Stimulated activated CD8-positive, alpha-beta memory T cell treated with anti-CD3 and anti-CD28 coated beads, Interleukin-15, amount 100 ng/mL, for 1 hour (primary cell): ENCODE results near the gene SPECC1.
"Not testable (repeated sequence)": the region's sequence is repeated elsewhere in the genome, so short reads cannot be mapped to it uniquely, and the experiment has no call there.

ENCODE experiments used
- DNase-seq: peaks from one replicate; pipeline ENCODE4 v3.0.0-alpha.2; 2020; ENCODE audit warnings: low read depth

Gene SPECC1

DNA sequence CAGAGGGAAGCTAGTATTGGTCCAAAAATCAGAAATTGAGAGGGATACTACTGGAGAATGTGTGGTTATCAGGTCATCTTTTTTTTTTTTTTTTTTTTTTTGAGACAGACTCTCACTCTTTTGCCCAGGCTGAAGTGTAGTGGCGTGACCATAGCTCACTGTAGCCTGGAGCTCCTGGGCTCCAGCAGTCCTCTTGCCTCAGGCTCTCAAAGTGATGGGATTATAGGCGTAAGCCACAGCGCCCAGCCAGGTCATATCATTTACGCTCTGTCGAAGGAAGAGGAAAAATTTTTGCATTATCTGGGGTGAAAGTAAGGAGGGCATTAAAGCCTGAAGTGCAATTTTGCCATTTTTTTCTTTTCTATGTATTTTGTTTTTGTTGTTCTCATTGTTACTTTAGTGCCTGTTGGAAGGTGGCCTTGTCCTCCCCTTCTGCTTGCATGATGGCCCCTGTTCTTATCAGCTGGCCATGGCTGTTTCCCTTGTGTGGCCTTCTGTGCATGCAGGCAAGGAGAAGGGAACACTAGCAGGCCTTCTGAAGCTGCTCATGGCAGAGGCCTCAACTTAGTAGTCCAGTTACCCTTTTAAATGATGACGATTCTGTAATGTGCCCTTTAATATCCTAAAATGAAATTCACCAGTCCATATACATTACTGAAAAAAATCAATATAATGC, 118.3 kb downstream of the SPECC1 start:
- DNase-seq, result no peak

DNA sequence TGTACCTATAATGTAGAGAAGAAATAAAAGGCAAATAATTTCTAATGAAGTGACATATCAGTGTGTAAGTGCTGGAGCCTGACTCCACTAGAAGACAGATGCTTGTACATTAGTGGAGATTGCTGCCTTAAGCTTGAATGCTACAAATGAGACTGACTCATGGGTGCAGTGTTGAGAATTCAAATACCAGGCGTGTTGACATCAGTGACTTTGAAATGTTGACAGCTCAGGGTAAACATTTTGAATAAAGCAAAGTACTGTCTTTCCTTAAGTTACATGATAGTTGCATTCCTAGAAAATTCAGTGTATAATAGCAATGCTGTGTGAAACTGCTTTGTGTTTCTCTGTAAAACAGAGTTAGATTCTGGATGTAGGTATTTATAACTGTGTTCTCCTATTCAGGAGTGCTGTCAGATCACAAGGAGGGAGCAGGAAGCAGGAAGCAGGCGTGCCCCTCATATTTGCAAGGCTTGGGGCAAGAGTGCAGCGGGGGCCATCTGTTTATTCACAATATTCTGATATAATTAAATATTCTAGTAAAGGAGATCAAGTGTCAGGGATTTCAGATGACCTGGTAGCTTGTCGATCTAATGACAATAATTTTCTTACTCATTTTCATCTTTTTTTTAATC, 119.0 kb downstream of the SPECC1 start:
- DNase-seq, result no peak

DNA sequence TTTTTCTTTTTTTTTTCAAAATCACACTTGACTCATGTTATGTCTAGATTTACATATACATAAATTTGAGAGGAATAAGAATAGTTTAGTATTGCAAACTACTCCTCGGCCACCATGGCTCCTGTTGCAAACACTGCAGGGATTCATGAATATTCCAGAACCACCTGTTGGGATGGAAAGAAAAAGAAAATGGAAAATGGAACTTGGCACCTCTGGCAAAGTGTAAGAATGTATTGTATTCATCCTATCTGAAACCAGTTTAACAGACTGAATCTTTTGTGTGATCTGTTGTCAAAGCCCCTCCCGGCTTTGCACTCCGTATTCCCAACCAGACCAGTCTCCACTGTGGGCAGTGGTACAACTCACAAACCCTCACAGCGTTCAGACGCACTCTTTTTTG, 124.4 kb downstream of the SPECC1 start:
- DNase-seq, result no peak

DNA sequence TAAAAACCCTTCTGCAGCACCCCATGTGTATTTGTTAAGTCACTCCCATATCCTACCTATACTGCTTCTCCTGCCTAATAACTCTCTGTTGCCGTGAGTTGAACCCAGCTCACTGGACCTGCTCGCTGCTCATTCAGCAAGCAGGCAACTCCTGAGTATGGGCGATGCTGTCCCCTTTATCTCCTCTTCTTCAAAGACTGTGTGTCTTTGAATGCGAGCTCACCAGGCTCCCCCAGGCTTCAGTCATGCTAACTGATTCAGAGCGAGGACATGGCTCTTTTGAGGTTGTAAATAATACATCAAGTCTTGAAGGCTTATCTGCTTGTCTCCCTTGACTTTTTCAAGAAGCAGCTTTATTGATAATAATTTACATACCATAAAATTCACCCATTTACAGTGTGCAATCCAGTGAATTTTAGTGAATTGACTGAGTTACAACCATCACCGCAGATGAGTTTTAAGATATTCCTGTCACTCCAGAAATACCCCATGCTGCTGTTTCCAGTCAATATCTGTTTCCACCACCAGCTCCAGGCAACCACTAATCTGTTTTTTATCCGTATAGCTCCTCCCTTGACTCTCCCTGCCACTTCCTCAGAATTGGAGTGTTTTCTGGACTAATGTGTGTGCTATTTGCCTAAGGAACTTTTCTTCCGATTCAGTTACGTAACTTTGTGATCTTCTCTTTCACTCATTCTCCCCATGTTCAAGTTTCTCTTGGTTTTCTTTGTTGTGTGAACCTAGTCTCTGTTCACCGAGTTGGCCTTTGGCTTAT, 132.2 kb downstream of the SPECC1 start:
- DNase-seq, result no peak

DNA sequence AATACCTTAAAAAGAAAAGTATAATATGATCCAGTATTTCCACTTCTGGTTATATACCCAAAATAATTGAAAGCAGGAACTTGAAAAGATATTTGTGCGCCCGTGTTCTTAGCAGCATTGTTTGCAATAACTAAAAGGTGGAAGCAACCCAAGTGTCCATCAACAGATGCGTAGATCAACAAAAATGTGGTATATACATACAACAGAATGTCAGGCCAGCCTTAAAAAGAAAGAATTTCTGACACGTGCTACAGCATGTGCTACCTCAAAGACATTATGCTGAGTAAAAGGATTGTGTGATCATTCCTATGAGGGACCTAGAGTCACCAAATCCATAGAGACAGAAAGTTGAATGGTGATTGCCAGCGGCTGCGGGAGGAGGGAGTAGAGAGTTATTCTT, 133.1 kb downstream of the SPECC1 start:
- no peak for DNase-seq

DNA sequence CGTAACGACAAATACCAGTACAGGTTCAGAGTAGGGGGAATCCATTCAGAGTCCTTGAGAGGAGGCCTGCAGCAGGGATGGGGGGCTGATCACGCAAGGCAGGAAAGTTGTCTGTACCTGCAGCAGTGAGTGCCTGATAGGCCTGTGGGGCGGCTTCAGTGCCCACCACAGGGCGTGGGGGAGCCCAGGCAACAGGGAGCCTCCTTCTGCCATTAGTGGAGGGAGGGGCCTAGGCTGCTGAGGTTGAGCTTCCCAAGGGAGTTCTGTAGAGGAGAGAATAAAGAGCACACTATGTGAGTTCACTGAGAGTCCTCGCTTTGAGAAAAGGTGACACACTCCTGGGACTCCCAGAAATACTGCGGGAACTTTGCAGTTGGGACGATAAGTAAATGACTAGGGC, 134.6 kb downstream of the SPECC1 start:
- DNase-seq, result no peak

DNA sequence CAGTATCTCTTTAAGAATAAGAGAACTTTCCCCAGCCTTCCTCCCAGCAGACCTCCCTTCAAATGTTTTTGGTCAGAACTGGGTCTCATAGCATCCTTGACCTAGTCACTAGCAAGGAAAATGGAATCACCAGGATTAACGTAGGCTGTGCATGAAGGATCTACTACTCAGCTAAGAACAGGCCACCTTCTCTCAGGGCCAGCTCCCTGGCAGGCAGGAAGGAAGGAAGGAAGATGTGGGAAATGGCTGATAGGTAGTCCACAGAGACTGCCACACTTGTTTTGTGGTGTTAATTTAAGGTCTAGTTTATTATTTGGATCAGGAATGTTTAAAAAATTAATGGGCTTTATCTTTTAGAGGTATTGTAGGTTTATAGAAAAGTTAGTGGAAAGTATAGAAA, 136.4 kb downstream of the SPECC1 start:
- DNase-seq, result no peak

DNA sequence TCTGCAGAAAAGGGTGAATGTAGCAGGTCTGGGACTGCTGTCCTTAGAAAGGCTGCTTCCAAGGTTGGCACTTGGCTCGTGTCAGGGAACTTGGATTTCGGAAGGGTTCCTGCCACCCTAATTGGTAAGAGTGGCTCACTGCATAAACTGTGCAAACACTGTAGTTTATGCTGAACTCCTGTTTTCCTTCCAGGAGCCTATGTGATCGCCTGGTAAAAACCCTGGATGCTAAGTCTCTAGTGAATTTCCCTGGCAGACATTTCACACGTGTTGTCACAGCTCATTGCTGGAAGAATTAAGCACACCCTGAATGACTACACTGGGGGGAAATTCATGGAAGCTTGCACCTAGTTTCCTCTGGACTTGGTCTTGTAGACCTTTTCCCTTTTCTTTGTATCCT, 140.1 kb downstream of the SPECC1 start:
- DNase-seq, result no peak

DNA sequence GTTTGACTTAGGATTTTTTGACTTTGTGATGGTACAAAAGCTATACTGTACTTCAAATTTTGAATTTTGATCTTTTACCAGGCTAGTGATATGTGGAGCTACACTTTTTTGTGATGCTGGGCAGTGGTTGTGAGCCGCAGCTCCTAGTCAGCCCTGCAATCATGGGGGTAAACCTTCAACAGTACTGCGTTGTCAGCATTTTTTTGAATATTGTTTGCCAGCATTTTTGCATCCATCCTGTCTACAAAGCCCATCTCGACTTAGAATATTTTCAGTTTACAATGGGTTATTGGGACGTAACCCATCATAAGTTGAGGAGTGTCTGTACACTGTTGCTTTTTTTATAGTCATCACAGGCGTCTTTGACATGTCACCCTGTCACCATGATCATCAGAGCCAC, 142.0 kb downstream of the SPECC1 start:
- no peak for DNase-seq

DNA sequence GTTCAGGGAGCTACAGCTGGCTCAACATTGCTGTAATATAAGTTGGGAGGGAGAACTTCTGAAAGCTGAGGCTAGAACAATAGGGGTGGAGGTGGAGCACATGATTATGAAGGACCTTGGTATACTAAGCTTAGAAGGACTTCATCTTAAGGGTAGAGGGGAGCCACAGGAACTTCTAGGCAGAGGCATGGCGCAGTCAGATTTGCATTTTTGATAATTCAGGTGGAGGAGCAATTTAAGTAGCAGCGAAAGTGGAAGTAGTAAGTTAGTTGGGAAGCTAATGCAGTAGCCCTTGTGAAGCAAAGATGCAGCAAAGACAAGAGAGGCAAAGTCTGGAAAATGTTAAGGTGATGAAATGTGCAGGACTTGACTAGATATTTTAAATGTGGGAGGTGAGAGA, 144.1 kb downstream of the SPECC1 start:
- DNase-seq, result no peak

DNA sequence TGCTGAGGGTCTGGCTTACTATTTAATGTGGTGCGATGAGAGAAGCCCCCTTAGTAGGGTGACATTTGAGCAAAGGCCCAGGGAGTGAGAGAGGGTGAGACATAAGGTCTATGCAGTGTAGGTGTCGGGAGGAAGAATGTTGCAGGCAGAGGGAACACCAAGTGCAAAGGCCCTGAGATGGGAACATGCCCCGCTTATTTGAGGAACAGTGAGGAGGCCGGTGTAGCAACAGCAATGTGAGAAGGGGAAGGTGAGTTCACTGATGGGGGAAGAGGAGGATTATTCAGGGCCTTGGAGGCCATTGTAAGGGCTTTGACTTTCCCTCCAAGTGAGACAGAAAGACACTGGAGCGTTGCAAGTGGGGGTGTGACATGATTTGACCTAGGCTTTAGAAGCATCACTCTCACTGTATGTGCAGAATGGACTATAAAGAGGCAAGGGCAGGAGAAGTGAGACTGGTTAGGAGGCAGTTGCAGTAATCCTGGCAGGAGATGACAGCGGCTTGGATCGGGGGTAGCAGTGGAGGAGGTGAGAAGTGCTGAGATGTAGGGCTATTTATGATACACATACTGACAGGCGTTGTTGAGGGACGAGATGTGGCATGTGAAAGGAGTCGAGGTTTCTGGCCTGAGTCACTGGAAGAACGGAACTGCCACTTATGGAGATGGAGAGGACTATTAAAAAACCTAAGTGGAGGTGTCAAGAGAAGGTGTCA, 145.3 kb downstream of the SPECC1 start:
- no peak for DNase-seq

DNA sequence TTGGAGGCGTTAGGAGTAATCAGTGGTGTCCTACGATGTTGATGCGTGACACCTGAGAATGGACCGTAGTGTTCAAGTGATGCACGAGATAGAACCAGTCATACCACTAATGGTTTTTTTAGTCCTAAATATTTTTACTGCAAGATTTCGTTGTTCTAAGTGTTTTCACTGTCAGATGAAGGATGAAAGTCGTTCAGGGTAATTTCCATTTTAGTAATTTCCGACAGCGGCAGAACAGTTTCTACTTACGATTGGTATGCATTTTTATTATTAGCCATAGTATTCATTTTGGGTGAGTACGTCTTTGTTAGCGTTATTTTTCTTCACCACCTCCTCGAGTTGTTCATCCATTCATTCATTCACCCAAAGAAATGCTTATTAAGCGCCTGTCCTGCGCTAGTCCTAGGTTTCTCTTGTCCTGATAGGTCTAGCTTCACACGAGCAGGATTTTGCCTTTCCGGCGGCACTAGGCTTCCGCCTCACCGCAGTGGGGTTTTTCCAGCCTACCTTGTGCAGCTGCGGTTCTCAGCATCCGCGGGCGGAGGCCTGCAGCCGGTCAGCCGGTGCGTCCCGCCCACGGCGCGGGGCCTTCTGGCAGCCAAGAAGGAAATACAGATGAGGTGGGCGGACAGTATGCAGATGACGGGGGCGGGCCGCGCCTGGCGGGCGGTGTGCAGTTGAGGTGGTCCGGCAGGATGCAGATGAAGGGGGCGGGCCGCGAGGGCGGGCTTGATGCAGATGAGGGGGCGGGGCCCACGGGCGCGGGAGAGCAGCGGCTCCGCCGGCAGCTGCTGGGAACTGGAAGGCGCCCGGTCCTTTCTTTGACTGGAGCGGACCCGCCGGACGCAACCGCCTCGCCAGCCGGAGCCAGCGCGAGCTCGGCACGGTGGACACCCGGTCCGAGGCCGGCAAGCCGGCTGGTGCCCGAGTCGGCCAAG, 146.4 kb downstream of the SPECC1 start:
- peak; percentile 91 for DNase-seq

DNA sequence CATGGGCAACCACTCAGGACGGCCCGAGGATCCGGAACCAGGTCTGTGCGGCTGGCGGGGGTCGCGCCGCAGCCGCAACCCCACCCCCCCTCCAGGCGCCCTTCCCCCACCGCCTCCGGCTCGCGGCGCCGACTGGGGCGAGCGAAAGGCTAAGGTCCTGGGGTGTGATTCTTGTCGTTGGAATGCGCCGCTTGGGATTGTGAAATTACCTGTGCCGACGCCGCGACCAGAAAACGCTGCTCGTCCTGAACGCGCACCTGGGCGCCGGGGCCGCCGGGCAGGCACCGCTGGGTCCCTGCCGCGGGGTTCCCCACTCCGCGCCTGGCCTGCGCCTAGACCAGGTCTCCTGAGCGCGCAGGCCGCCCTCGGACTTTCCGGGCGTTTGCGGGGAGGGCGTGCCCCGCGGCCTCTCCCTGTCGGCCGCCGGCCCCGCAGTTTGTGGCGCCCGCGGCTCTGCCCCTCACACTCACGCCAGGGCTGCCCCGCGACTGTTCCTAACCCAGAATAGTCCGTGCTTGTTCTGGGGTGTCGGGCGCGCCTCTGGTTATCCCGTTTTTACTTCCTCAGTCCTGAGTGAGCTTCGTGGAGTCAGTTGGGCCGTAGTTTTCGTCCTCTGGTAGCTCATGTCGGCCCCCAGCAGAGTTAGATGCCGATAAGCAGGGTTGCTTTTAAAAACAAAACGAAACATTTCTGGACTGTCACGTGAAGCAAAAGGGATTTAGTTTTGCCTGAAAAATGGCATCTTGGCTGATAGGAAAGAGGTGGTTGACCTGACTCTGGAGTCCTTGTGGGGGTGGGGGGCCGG, 147.2 kb downstream of the SPECC1 start:
- no peak for DNase-seq

DNA sequence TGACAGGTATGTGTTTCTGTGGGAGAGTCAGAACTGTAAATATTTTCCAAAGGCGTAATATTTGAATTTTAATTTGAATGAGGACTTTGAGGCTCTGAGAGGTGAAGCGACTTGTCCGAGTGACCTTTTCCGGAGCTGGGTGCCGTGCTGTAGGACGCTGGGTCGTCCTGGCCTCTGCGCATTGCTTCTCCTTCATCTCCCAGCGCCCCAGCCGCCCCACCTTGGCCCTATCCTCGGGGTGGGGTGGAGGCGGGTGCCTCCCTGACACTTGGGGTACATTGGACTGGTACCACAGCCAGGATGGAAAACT, 147.8 kb downstream of the SPECC1 start:
- no peak for DNase-seq

DNA sequence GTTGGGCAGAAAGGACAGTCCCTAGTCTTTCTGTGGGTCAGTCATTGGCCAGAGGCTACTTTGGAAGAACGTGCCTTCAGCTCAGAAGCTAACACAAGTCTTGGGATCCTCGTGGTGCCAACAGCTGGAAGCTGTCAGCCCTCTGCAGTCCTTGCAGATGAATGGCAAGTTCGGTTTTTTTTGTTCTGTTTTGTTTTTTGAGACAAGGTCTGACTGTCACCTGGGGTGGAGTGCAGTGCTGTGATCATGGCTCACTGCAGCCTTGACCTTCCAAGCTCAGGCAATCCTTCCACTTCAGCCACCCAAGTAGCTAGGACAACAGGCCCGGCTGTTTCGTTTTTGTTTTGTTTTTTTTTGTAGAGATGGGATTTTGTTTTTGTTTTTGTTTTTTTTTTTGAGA, 149.4 kb downstream of the SPECC1 start:
- DNase-seq, result no peak

DNA sequence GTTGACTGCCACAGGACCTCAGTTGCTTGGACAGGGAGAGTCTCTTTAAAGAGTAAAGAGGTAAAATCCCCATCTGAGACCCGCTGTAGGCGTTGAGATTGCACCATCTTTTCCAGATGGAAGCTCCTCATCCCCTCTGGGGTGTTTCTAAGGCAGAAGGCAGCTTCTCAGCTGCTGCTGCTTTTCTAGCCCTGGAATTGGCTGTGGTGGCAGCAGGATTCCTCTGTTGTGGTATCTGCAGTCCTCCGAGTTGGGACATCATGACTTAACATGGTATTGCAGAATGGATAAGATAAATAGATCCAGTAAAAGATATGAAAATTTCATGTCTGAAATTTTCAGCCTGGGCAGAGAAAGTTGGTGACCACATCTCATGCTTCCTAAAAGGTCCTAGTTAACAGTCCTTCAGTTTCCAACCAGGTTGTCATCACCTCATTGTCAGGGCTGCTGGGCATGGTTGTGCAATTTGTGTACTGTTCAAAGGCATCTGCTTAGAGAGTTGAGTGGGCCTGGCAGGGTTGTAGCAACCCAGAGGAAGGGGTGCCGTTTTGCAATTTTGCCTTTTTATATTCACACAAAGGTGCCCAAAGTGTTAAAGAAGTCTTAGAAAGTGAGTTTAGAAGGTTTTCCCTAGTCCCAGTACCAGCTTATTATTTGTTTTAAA, 150.4 kb downstream of the SPECC1 start:
- no peak for DNase-seq

DNA sequence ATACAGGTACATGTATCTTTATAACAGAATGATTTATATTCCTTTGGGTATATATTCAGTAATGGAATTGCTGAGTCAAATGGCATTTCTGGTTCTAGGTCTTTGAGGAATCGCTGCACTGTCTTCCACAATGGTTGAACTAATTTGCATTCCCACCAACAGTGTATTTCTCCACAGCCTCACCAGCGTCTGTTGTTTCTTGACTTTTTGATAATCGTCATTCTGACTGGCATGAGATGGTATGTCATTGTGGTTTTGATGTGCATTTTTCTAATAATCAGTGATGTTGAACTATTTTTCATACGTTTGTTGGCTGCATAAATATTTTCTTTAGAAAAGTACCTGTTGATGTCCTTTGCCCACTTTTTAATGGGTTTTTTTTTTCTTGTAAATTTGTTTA, 156.4 kb downstream of the SPECC1 start:
- DNase-seq, result not testable (repeated sequence)

DNA sequence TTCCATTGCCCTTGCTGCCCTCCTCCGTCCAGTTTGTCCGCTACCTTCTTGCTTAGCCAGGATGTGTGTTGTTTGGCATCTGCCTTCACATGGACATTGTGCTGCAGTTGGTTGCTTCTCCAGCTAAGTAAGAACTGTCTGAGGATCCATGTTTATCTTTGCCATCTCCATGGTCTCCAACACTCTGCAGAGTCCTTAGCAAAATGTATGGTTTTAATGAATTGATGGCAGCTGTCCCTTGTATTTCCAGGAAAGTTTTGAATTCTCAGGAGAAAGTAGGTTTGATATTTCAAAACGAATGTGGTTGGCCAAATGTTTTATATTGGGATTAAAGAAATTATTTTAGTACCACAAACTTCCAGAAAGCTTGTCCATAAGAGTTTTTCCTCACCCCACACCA, 160.9 kb downstream of the SPECC1 start:
- DNase-seq, result no peak

DNA sequence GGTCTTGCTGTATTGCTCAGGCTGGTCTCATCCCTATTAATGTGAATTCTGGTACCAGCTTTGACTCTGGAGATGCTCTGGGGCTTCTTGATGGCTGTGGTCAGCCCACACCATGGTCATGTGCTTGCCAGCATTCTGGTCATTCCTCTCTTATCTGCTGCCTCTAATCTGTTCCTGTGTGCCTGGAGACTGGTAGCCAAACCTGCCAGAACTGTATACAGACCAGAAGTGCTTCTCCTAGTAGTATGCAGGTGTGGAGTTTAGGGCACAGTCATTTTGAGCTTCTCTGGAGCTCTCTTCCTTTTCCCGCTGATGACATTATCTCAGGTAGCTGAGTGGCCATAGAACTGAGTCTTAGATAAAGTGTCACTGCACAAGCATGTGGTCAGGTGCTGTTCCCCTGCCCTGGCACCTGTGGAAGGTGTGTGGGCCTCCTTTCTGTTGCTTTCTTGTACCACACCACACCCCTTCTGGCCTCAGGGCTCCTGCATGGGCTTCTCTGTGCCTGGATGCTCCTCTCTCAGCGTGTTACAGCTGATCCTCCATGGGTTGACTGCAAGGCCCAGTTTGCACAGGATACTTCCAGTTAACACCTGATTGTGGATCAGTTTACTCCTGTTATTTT, 162.7 kb downstream of the SPECC1 start:
- DNase-seq, result no peak

DNA sequence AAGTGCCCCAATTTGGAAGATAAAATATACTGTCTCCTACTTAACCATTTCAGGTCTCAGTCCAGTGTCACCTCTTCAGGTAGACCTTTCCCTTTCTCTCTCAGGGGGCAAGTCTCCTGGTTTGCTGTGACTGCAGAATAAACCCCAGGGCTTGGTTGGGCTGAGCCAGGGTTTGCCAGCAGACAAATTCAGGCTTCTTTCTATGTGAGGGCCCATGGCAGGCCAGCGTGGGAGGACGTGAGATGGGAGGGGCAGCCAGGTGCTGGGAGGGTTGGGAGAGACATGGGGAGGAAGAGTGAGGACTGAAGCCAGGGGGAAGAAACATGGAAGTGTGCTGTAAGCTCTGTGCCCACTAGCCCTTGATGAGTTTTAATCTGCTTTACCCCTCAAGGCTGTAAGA, 163.2 kb downstream of the SPECC1 start:
- no peak for DNase-seq
